ENCODE data around the gene BARHL2. TPM values are rescaled to one million over a fixed set of nuclear protein-coding genes. Genes with fewer than 3 reads are reported as not detected.

The BARHL2 gene
- not detected for total RNA-seq
- polyA plus RNA-seq (ENCODE audit: insufficient read depth, low read depth, low replicate concordance): not detected
- long read RNA-seq, donor 1: 0 reads
- long read RNA-seq, donor 2: 0 reads
- long read RNA-seq, donor 3: 0 reads
- long read RNA-seq, donor 4: 0 reads
- long read RNA-seq, donor 5: 0 reads
- long read RNA-seq, donor 6: 0 reads
- long read RNA-seq, donor 7: 0 reads
- long read RNA-seq, donor 8: 0 reads
- long read RNA-seq, donor 9: 0 reads
- long read RNA-seq, donor 10: 0 reads

- peaks cover 79% of the 10 kb centered on the region for H3K27me3 ChIP-seq (ENCODE audit: control insufficient read depth, insufficient read depth, low read length)
- TF ChIP-seq CTCF (IDR thresholded peaks at IDR 0.05; ENCODE audit: borderline replicate concordance, extremely low read depth, insufficient read depth): no peak
- H3K36me3 ChIP-seq (ENCODE audit: control insufficient read depth in 2 of 3, insufficient read depth in 3 of 3, low read length in 3 of 3): no peaks in the 10 kb centered on the region
- no peak within 1 kb of the TSS for H3K27ac ChIP-seq (ENCODE audit: low read depth in 2 of 2, low read length in 2 of 2)
- H3K4me1 ChIP-seq (ENCODE audit: control insufficient read depth in 2 of 3, insufficient read depth in 2 of 3, low read depth in 1 of 3, low read length in 3 of 3): peaks cover 0 to 5% (median 0%) of the 10 kb centered on the region in 3 donors
- FAIRE-seq: no peak
- no peak for DNase-seq
- H3K4me3 ChIP-seq (ENCODE audit: low read length in 3 of 3): peak within 1 kb of the TSS in 1 of 3 donors; percentile 27
- no peak within 1 kb of the TSS for H3K9ac ChIP-seq (ENCODE audit: low read length in 3 of 3)
- no peaks in the 10 kb centered on the region for H3K9me3 ChIP-seq (ENCODE audit: control insufficient read depth in 2 of 3, insufficient read depth in 1 of 3, low read length in 3 of 3)
- intact Hi-C loops (cut with DNase I): no loop called here
Measured at GRCh38 chr1:90716552-90717355, at the start of gene BARHL2. Gene BARHL2 (minus strand): TSS chr1:90717302. CDS start chr1:90717195, 107 bp downstream.

- no peak for TF ChIP-seq CTCF (IDR thresholded peaks at IDR 0.05; ENCODE audit: borderline replicate concordance, extremely low read depth, insufficient read depth)
- no peaks in the 10 kb centered on the region for H3K9me3 ChIP-seq (ENCODE audit: control insufficient read depth in 2 of 3, insufficient read depth in 1 of 3, low read length in 3 of 3)
- no peaks in the 10 kb centered on the region for H3K36me3 ChIP-seq (ENCODE audit: control insufficient read depth in 2 of 3, insufficient read depth in 3 of 3, low read length in 3 of 3)
- no peaks in the 10 kb centered on the region for H3K4me1 ChIP-seq (ENCODE audit: control insufficient read depth in 2 of 3, insufficient read depth in 2 of 3, low read depth in 1 of 3, low read length in 3 of 3)
- H3K27me3 ChIP-seq (ENCODE audit: control insufficient read depth, insufficient read depth, low read length): no peaks in the 10 kb centered on the region
- H3K9ac ChIP-seq (ENCODE audit: low read length in 3 of 3): no peak overlapping the region
- no peak for FAIRE-seq
- no peak overlapping the region for H3K4me3 ChIP-seq (ENCODE audit: low read length in 3 of 3)
- intact Hi-C loops (cut with DNase I): no loop called here
- no peak for DNase-seq
- H3K27ac ChIP-seq (ENCODE audit: low read depth in 2 of 2, low read length in 2 of 2): no peak overlapping the region
Measured at GRCh38 chr1:90763930-90764329, 46.8 kb upstream of the BARHL2 start.

GRCh38 chr1:90763506-90763905, 46.4 kb upstream of the BARHL2 start:
- Histone ChIP-seq H3K4me1 (ENCODE audit: control insufficient read depth in 2 of 3, insufficient read depth in 2 of 3, low read depth in 1 of 3, low read length in 3 of 3) (no peaks in the 10 kb centered on the region), H3K27me3 (ENCODE audit: control insufficient read depth, insufficient read depth, low read length) (no peaks in the 10 kb centered on the region), H3K9me3 (ENCODE audit: control insufficient read depth in 2 of 3, insufficient read depth in 1 of 3, low read length in 3 of 3) (no peaks in the 10 kb centered on the region), H3K4me3 (ENCODE audit: low read length in 3 of 3) (no peak overlapping the region), H3K27ac (ENCODE audit: low read depth in 2 of 2, low read length in 2 of 2) (no peak overlapping the region), H3K36me3 (ENCODE audit: control insufficient read depth in 2 of 3, insufficient read depth in 3 of 3, low read length in 3 of 3) (no peaks in the 10 kb centered on the region), H3K9ac (ENCODE audit: low read length in 3 of 3) (no peak overlapping the region)
- TF ChIP-seq CTCF (IDR thresholded peaks at IDR 0.05; ENCODE audit: borderline replicate concordance, extremely low read depth, insufficient read depth): no peak
- FAIRE-seq (no peak), DNase-seq (no peak)
- intact Hi-C loops (cut with DNase I): no loop called here
